HEK293 (cell line): ENCODE data around the gene ADM2.

ENCODE experiments used
- KLF1 ChIP-seq: fragments of 450-650 bp; formaldehyde crosslinking; IDR thresholded peaks from 2 replicates; pipeline ENCODE4 v1.5.1; 2016; ENCODE audit warnings: missing biosample characterization, missing genetic modification characterization
- KLF10 ChIP-seq: fragments of 450-650 bp; IDR thresholded peaks from 2 replicates; pipeline ENCODE4 v1.5.1; 2018; ENCODE audit warnings: missing biosample characterization, mild to moderate bottlenecking, missing genetic modification characterization
- MEIS1 ChIP-seq: sonication (generic); formaldehyde crosslinking; IDR thresholded peaks from 2 replicates; pipeline ENCODE4 v1.8.1; 2022; ENCODE audit warnings: missing genetic modification reagents, mild to moderate bottlenecking, borderline replicate concordance
- OVOL3 ChIP-seq: fragments of 450-650 bp; formaldehyde crosslinking; IDR thresholded peaks from 2 replicates; pipeline ENCODE4 v1.5.1; 2016; ENCODE audit warnings: missing biosample characterization, missing genetic modification characterization
- SP3 ChIP-seq: fragments of 450-650 bp; formaldehyde crosslinking; IDR thresholded peaks from 2 replicates; pipeline ENCODE4 v1.5.1; 2016; ENCODE audit warnings: missing biosample characterization, missing genetic modification characterization
- TCF7L2 ChIP-seq: IDR thresholded peaks from 2 replicates; pipeline ENCODE4 v1.6.1; 2011; ENCODE audit warnings: low read depth, mild to moderate bottlenecking, inconsistent platforms, low read length, moderate library complexity, borderline replicate concordance
- YY1 ChIP-seq: fragments of 450-650 bp; formaldehyde crosslinking; IDR thresholded peaks from 2 replicates; pipeline ENCODE4 v1.5.1; 2018; ENCODE audit warnings: missing biosample characterization, missing genetic modification characterization
- ZBTB20 ChIP-seq: fragments of 450-650 bp; formaldehyde crosslinking; IDR thresholded peaks from 2 replicates; pipeline ENCODE4 v1.5.1; 2016; ENCODE audit warnings: missing biosample characterization, missing genetic modification characterization
- ZNF19 ChIP-seq: fragments of 450-650 bp; formaldehyde crosslinking; IDR thresholded peaks from 2 replicates; pipeline ENCODE4; 2016; ENCODE audit warnings: missing biosample characterization, missing genetic modification characterization, low read depth
- ZNF341 ChIP-seq: fragments of 450-650 bp; formaldehyde crosslinking; IDR thresholded peaks from 2 replicates; pipeline ENCODE4; 2016; ENCODE audit warnings: low read depth, missing biosample characterization, missing genetic modification characterization
- ZNF366 ChIP-seq: fragments of 450-650 bp; formaldehyde crosslinking; conservative IDR thresholded peaks from 2 replicates; pipeline ENCODE4 v1.5.1; 2016; ENCODE audit warnings: missing biosample characterization, missing genetic modification characterization
- ZNF785 ChIP-seq: fragments of 450-650 bp; formaldehyde crosslinking; IDR thresholded peaks from 2 replicates; pipeline ENCODE4 v1.5.1; 2016; ENCODE audit warnings: missing biosample characterization, missing genetic modification characterization
- ZNF792 ChIP-seq: fragments of 450-650 bp; formaldehyde crosslinking; IDR thresholded peaks from 2 replicates; pipeline ENCODE4 v1.5.1; 2016; ENCODE audit warnings: missing biosample characterization, missing genetic modification characterization
- TF ChIP-seq, protein P1 (sequence below): fragments of 450-650 bp; formaldehyde crosslinking; IDR thresholded peaks from 2 replicates; pipeline ENCODE4 v1.5.1; 2016; ENCODE audit warnings: missing biosample characterization, missing genetic modification characterization, borderline replicate concordance
- TF ChIP-seq, protein P2 (sequence below): fragments of 450-650 bp; formaldehyde crosslinking; IDR thresholded peaks from 2 replicates; pipeline ENCODE4 v1.5.1; 2016; ENCODE audit warnings: missing biosample characterization, missing genetic modification characterization
- TF ChIP-seq, protein P3 (sequence below): fragments of 450-650 bp; formaldehyde crosslinking; IDR thresholded peaks from 2 replicates; pipeline ENCODE4 v1.5.1; 2016; ENCODE audit warnings: missing biosample characterization, missing genetic modification characterization
- TF ChIP-seq, protein P4 (sequence below): fragments of 450-650 bp; formaldehyde crosslinking; IDR thresholded peaks from 2 replicates; pipeline ENCODE4 v1.5.1; 2017; ENCODE audit warnings: missing biosample characterization, mild to moderate bottlenecking, missing genetic modification characterization, moderate library complexity
- TF ChIP-seq, protein P5 (sequence below): fragments of 450-650 bp; formaldehyde crosslinking; IDR thresholded peaks from 2 replicates; pipeline ENCODE4 v1.5.1; 2016; ENCODE audit warnings: missing biosample characterization, missing genetic modification characterization
- TF ChIP-seq, protein P6 (sequence below): fragments of 450-650 bp; formaldehyde crosslinking; IDR thresholded peaks from 2 replicates; pipeline ENCODE4 v1.5.1; 2016; ENCODE audit warnings: missing biosample characterization, missing genetic modification characterization
- TF ChIP-seq, protein P7 (sequence below): fragments of 450-650 bp; formaldehyde crosslinking; IDR thresholded peaks from 2 replicates; pipeline ENCODE4 v1.5.1; 2016; ENCODE audit warnings: missing biosample characterization, missing genetic modification characterization
- TF ChIP-seq, protein P8 (sequence below): fragments of 450-650 bp; formaldehyde crosslinking; IDR thresholded peaks from 2 replicates; pipeline ENCODE4 v1.5.1; 2016; ENCODE audit warnings: missing biosample characterization, missing genetic modification characterization

Gene ADM2

DNA sequence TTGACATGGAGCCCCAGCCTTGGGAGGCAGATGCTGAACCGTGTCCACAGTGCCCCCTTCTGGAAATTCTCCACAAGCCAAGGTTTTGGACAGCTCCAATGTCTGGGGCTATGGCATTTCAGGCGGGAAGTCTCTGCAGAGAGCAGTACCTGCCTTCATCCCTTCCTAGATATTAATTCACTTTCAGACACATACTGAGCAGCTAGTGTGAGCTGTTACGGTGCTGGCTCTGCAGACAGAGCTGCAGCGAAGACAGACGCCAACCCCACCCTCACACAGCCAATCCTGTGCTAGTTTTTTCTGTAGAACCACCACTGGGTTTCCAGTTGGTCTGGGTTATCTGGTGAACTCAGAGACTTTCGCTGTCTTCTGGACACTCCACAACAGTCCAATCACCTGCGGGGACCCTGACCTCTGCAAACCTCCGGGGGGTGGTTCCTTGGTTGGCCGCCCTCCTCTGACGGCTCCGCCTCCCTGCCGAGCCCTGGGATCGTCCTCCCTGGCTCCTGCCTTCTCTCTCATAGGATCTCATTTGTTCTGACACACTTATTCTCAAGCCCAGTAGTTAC, 17.1 kb downstream of the ADM2 start (continued):
- TF ChIP-seq, protein P1, sequence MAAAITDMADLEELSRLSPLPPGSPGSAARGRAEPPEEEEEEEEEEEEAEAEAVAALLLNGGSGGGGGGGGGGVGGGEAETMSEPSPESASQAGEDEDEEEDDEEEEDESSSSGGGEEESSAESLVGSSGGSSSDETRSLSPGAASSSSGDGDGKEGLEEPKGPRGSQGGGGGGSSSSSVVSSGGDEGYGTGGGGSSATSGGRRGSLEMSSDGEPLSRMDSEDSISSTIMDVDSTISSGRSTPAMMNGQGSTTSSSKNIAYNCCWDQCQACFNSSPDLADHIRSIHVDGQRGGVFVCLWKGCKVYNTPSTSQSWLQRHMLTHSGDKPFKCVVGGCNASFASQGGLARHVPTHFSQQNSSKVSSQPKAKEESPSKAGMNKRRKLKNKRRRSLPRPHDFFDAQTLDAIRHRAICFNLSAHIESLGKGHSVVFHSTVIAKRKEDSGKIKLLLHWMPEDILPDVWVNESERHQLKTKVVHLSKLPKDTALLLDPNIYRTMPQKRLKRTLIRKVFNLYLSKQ (tag by site-specific recombination), result no peak
- TF ChIP-seq, protein P2, sequence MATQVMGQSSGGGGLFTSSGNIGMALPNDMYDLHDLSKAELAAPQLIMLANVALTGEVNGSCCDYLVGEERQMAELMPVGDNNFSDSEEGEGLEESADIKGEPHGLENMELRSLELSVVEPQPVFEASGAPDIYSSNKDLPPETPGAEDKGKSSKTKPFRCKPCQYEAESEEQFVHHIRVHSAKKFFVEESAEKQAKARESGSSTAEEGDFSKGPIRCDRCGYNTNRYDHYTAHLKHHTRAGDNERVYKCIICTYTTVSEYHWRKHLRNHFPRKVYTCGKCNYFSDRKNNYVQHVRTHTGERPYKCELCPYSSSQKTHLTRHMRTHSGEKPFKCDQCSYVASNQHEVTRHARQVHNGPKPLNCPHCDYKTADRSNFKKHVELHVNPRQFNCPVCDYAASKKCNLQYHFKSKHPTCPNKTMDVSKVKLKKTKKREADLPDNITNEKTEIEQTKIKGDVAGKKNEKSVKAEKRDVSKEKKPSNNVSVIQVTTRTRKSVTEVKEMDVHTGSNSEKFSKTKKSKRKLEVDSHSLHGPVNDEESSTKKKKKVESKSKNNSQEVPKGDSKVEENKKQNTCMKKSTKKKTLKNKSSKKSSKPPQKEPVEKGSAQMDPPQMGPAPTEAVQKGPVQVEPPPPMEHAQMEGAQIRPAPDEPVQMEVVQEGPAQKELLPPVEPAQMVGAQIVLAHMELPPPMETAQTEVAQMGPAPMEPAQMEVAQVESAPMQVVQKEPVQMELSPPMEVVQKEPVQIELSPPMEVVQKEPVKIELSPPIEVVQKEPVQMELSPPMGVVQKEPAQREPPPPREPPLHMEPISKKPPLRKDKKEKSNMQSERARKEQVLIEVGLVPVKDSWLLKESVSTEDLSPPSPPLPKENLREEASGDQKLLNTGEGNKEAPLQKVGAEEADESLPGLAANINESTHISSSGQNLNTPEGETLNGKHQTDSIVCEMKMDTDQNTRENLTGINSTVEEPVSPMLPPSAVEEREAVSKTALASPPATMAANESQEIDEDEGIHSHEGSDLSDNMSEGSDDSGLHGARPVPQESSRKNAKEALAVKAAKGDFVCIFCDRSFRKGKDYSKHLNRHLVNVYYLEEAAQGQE (tag by site-specific recombination), result peak; percentile 95
- peak; percentile 31; the same call in 1 of the 2 replicates for TF ChIP-seq KLF1 (tag by site-specific recombination)
- no peak for TF ChIP-seq ZNF792 (tag by site-specific recombination)
- TF ChIP-seq, protein P3, sequence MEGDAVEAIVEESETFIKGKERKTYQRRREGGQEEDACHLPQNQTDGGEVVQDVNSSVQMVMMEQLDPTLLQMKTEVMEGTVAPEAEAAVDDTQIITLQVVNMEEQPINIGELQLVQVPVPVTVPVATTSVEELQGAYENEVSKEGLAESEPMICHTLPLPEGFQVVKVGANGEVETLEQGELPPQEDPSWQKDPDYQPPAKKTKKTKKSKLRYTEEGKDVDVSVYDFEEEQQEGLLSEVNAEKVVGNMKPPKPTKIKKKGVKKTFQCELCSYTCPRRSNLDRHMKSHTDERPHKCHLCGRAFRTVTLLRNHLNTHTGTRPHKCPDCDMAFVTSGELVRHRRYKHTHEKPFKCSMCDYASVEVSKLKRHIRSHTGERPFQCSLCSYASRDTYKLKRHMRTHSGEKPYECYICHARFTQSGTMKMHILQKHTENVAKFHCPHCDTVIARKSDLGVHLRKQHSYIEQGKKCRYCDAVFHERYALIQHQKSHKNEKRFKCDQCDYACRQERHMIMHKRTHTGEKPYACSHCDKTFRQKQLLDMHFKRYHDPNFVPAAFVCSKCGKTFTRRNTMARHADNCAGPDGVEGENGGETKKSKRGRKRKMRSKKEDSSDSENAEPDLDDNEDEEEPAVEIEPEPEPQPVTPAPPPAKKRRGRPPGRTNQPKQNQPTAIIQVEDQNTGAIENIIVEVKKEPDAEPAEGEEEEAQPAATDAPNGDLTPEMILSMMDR, result peak; percentile 80
- TF ChIP-seq ZNF341 (tag by site-specific recombination), result peak; percentile 78
- TF ChIP-seq, protein P4, sequence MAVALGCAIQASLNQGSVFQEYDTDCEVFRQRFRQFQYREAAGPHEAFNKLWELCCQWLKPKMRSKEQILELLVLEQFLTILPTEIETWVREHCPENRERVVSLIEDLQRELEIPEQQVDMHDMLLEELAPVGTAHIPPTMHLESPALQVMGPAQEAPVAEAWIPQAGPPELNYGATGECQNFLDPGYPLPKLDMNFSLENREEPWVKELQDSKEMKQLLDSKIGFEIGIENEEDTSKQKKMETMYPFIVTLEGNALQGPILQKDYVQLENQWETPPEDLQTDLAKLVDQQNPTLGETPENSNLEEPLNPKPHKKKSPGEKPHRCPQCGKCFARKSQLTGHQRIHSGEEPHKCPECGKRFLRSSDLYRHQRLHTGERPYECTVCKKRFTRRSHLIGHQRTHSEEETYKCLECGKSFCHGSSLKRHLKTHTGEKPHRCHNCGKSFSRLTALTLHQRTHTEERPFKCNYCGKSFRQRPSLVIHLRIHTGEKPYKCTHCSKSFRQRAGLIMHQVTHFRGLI, result peak; percentile 84
- no peak for TF ChIP-seq YY1 (tag by site-specific recombination)
- no peak for TF ChIP-seq TCF7L2
- no peak for TF ChIP-seq ZNF785 (tag by site-specific recombination)
- TF ChIP-seq SP3, result peak; percentile 63
- TF ChIP-seq KLF10 (tag by site-specific recombination), result no peak
- TF ChIP-seq ZNF19, result no peak
- 0 out of 2 replicates have a peak, but pooled peaks have one; percentile 34 for TF ChIP-seq ZNF366 (tag by site-specific recombination)
- TF ChIP-seq ZBTB20 (tag by site-specific recombination), result peak; percentile 81
- TF ChIP-seq, protein P5, sequence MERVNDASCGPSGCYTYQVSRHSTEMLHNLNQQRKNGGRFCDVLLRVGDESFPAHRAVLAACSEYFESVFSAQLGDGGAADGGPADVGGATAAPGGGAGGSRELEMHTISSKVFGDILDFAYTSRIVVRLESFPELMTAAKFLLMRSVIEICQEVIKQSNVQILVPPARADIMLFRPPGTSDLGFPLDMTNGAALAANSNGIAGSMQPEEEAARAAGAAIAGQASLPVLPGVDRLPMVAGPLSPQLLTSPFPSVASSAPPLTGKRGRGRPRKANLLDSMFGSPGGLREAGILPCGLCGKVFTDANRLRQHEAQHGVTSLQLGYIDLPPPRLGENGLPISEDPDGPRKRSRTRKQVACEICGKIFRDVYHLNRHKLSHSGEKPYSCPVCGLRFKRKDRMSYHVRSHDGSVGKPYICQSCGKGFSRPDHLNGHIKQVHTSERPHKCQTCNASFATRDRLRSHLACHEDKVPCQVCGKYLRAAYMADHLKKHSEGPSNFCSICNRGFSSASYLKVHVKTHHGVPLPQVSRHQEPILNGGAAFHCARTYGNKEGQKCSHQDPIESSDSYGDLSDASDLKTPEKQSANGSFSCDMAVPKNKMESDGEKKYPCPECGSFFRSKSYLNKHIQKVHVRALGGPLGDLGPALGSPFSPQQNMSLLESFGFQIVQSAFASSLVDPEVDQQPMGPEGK (tag by site-specific recombination), result peak; percentile 46; the same call in 1 of the 2 replicates
- TF ChIP-seq, protein P6, sequence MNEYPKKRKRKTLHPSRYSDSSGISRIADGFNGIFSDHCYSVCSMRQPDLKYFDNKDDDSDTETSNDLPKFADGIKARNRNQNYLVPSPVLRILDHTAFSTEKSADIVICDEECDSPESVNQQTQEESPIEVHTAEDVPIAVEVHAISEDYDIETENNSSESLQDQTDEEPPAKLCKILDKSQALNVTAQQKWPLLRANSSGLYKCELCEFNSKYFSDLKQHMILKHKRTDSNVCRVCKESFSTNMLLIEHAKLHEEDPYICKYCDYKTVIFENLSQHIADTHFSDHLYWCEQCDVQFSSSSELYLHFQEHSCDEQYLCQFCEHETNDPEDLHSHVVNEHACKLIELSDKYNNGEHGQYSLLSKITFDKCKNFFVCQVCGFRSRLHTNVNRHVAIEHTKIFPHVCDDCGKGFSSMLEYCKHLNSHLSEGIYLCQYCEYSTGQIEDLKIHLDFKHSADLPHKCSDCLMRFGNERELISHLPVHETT (tag by site-specific recombination), result peak; percentile 51; the same call in 1 of the 2 replicates
- TF ChIP-seq OVOL3, result no peak
- TF ChIP-seq, protein P7, sequence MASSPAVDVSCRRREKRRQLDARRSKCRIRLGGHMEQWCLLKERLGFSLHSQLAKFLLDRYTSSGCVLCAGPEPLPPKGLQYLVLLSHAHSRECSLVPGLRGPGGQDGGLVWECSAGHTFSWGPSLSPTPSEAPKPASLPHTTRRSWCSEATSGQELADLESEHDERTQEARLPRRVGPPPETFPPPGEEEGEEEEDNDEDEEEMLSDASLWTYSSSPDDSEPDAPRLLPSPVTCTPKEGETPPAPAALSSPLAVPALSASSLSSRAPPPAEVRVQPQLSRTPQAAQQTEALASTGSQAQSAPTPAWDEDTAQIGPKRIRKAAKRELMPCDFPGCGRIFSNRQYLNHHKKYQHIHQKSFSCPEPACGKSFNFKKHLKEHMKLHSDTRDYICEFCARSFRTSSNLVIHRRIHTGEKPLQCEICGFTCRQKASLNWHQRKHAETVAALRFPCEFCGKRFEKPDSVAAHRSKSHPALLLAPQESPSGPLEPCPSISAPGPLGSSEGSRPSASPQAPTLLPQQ (tag by site-specific recombination), result no peak
- TF ChIP-seq, protein P8, sequence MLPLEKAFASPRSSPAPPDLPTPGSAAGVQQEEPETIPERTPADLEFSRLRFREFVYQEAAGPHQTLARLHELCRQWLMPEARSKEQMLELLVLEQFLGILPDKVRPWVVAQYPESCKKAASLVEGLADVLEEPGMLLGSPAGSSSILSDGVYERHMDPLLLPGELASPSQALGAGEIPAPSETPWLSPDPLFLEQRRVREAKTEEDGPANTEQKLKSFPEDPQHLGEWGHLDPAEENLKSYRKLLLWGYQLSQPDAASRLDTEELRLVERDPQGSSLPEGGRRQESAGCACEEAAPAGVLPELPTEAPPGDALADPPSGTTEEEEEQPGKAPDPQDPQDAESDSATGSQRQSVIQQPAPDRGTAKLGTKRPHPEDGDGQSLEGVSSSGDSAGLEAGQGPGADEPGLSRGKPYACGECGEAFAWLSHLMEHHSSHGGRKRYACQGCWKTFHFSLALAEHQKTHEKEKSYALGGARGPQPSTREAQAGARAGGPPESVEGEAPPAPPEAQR (tag by site-specific recombination), result no peak
- no peak for TF ChIP-seq MEIS1 (CRISPR knock-in tag)
